GM12878 (cell line): ENCODE data around the gene GRHL1. TPM values are rescaled to one million over a fixed set of nuclear protein-coding genes. Genes with fewer than 3 reads are reported as not detected.

Source experiments
- ATAC-seq: fragments of 200-7000 bp; cut with Tn5 transposase; 3 replicates; pipeline ENCODE4 v1.9.1; 2020; ENCODE audit warnings: mild to moderate bottlenecking, moderate library complexity
- BruUV-seq: library from RNA; stranded (reverse); fragments of 400-500 nt; replicated peaks from 2 replicates; lab custom pipeline; 2021; lab: Mats Ljungman, UMichigan
- CTCF ChIA-PET: fragments of 300-600 bp; sonication (Branson Sonifier 250); formaldehyde crosslinking; extraction: SDS; loops from one replicate; lab custom pipeline; 2021; ENCODE audit warnings: inconsistent platforms; lab: Yijun Ruan, JAX
- POLR2A ChIA-PET: fragments of 350-600 bp; formaldehyde crosslinking; extraction: SDS; loops from one replicate; lab custom pipeline; 2021; ENCODE audit warnings: inconsistent platforms; lab: Charles Lee
- RAD21 ChIA-PET: fragments of 300-600 bp; sonication (Branson Sonifier 250); formaldehyde crosslinking; loops from one replicate; lab custom pipeline; 2023; ENCODE audit warnings: antibody characterized with exemption; ENCODE audit not compliant: unreplicated experiment; lab: Charles Lee
- SMC1A ChIA-PET: fragments of 300-600 bp; sonication (Branson Sonifier 250); formaldehyde crosslinking; loops from one replicate; lab custom pipeline; 2023; ENCODE audit not compliant: unreplicated experiment, uncharacterized antibody; lab: Charles Lee
- DNase-seq: peaks from one replicate; pipeline ENCODE4 v3.0.0-alpha.2; 2011; ENCODE audit warnings: low read depth, low spot score
- FAIRE-seq: peaks from 3 replicates; lab custom pipeline; 2011; peaks lifted over from hg19 to GRCh38; lab: Jason Lieb, UNC
- H2AFZ ChIP-seq: 2 replicates; pipeline ENCODE4 v1.6.0; 2011; ENCODE audit warnings: low read depth, low read length, control low read depth; ENCODE audit not compliant: control insufficient read depth
- H3K27ac ChIP-seq: 2 replicates; pipeline ENCODE4 v1.5.1; 2011; ENCODE audit warnings: control low read depth; ENCODE audit not compliant: control insufficient read depth, insufficient read depth
- H3K27me3 ChIP-seq, 2 experiments: replicated peaks in 1 of 2; 2 replicates each; pipeline versions ENCODE4 v1.6.0 to v1.6.1; 2011; ENCODE audit warnings: low read length in 1 of 2; ENCODE audit not compliant: control insufficient read depth in 2 of 2, insufficient read depth in 2 of 2
- H3K36me3 ChIP-seq, 2 experiments: 2 replicates each; pipeline ENCODE4 v1.5.1; 2011; ENCODE audit warnings: low read length in 1 of 2; ENCODE audit not compliant: control insufficient read depth in 2 of 2, insufficient read depth in 2 of 2
- H3K4me1 ChIP-seq: 2 replicates; pipeline ENCODE4 v1.6.1; 2011; ENCODE audit warnings: mild to moderate bottlenecking, low read length, moderate library complexity, mixed read lengths; ENCODE audit not compliant: control insufficient read depth, insufficient read depth
- H3K4me2 ChIP-seq: 2 replicates; pipeline ENCODE4 v1.6.0; 2011; ENCODE audit warnings: control low read depth; ENCODE audit not compliant: control insufficient read depth, insufficient read depth
- H3K4me3 ChIP-seq: fragments of 200-600 bp; sonication (generic); 2 replicates; pipeline ENCODE4 v1.5.1; 2016
- H3K79me2 ChIP-seq: 2 replicates; pipeline ENCODE4 v1.6.0; 2011; ENCODE audit warnings: low read length; ENCODE audit not compliant: control insufficient read depth, insufficient read depth
- H3K9ac ChIP-seq: 2 replicates; pipeline ENCODE4 v1.8.0; 2011; ENCODE audit warnings: low read length, control low read depth, mixed read lengths; ENCODE audit not compliant: control insufficient read depth, insufficient read depth
- H3K9me3 ChIP-seq: replicated peaks from 3 replicates; pipeline ENCODE4 v1.5.1; 2011; ENCODE audit warnings: mild to moderate bottlenecking, low read length; ENCODE audit not compliant: control insufficient read depth, insufficient read depth
- H4K20me1 ChIP-seq: 2 replicates; pipeline ENCODE4 v1.6.0; 2011; ENCODE audit not compliant: control insufficient read depth, insufficient read depth
- ATF7 ChIP-seq: fragments of 450-650 bp; IDR thresholded peaks from 2 replicates; pipeline ENCODE4 v1.6.1; 2016; ENCODE audit warnings: low read depth, mild to moderate bottlenecking
- BCL11A ChIP-seq: IDR thresholded peaks from 2 replicates; pipeline ENCODE4 v1.6.1; 2011; ENCODE audit warnings: low read depth, low read length
- CBFB ChIP-seq: IDR thresholded peaks from 2 replicates; pipeline ENCODE4 v1.6.1; 2016; ENCODE audit warnings: antibody characterized with exemption, low read depth
- CHD1 ChIP-seq: IDR thresholded peaks from 2 replicates; pipeline ENCODE4 v1.6.1; 2012; ENCODE audit warnings: low read depth, low read length, improper control_type of control experiment
- CHD4 ChIP-seq: fragments of 200-600 bp; sonication (generic); IDR thresholded peaks from 2 replicates; pipeline ENCODE4 v1.6.1; 2016; ENCODE audit warnings: mild to moderate bottlenecking
- CREM ChIP-seq: IDR thresholded peaks from 2 replicates; pipeline ENCODE4 v1.6.1; 2014; ENCODE audit warnings: antibody characterized with exemption, low read depth
- ETV6 ChIP-seq, 2 experiments: fragments of 450-650 bp in 1 of 2; IDR thresholded peaks in 1 of 2; conservative IDR thresholded peaks in 1 of 2; 2 replicates each; pipeline ENCODE4 v1.6.1; 2014; ENCODE audit warnings: antibody characterized with exemption in 1 of 2, borderline replicate concordance in 1 of 2, low read depth in 1 of 2, mild to moderate bottlenecking in 1 of 2, moderate library complexity in 1 of 2
- HCFC1 ChIP-seq: fragments of 150-350 bp; IDR thresholded peaks from 2 replicates; pipeline ENCODE4 v1.6.1; 2014; ENCODE audit warnings: low read length
- IKZF1 ChIP-seq: fragments of 450-650 bp; conservative IDR thresholded peaks from 2 replicates; pipeline ENCODE4 v1.6.1; 2017; ENCODE audit warnings: antibody characterized with exemption, mild to moderate bottlenecking
- IRF5 ChIP-seq: fragments of 450-650 bp; IDR thresholded peaks from 2 replicates; pipeline ENCODE4 v1.6.1; 2017; ENCODE audit warnings: borderline replicate concordance
- MEF2A ChIP-seq: IDR thresholded peaks from 2 replicates; pipeline ENCODE4 v1.6.1; 2011; ENCODE audit warnings: low read depth, mild to moderate bottlenecking, low read length, moderate library complexity; ENCODE audit not compliant: insufficient read depth
- NFYB ChIP-seq: IDR thresholded peaks from 2 replicates; pipeline ENCODE4 v1.6.1; 2011; ENCODE audit warnings: low read depth, mild to moderate bottlenecking, low read length, improper control_type of control experiment, moderate library complexity; ENCODE audit not compliant: insufficient read depth
- RB1 ChIP-seq: fragments of 450-650 bp; formaldehyde crosslinking; IDR thresholded peaks from 2 replicates; pipeline ENCODE4 v1.6.1; 2017; ENCODE audit warnings: mild to moderate bottlenecking, borderline replicate concordance
- REST ChIP-seq: IDR thresholded peaks from 2 replicates; pipeline ENCODE4 v1.6.1; 2012; ENCODE audit warnings: mild to moderate bottlenecking, low read depth, low read length
- SUPT20H ChIP-seq: IDR thresholded peaks from 2 replicates; pipeline ENCODE4 v1.6.1; 2011; ENCODE audit warnings: low read depth, mild to moderate bottlenecking, low read length, moderate library complexity, borderline replicate concordance; ENCODE audit not compliant: control insufficient read depth
- YY1 ChIP-seq: IDR thresholded peaks from 2 replicates; pipeline ENCODE4 v1.6.1; 2011; ENCODE audit warnings: low read depth, mild to moderate bottlenecking, low read length
- WGBS: methylation state at CpG from one replicate; pipeline ENCODE4 v1.1.6; 2016; ENCODE audit warnings: low lambda C conversion rate; ENCODE audit not compliant: insufficient replicate concordance, insufficient coverage; ENCODE audit errors: missing lambda C conversion rate; 5-methylcytosine and 5-hydroxymethylcytosine counted together
- in situ Hi-C: fragments of 300-500 bp; cut with MboI; formaldehyde crosslinking; loops from 9 replicates; pipeline ENCODE4 v1.14.3; 2018; ENCODE audit warnings: mixed read lengths
- intact Hi-C: fragments of 100-400 bp; cut with micrococcal nuclease; formaldehyde crosslinking; loops from one replicate; pipeline ENCODE4 v1.14.2; 2022; ENCODE audit not compliant: unreplicated experiment
- polyA plus RNA-seq, 11 experiments: library from polyadenylated mRNA; depleted of rRNA in 4 of 11; unstranded in 6 of 11; stranded (reverse) in 5 of 11; fragments of >200 nt; fragmentation: Nextera tagmentation in 4 of 11; fragmentation: Illumina TruSeq in 1 of 11; extraction: Ambion mirVana in 4 of 11; extraction: Trizol in 1 of 11; gene quantifications; 1 replicate in 1 of 11; 2 replicates in 10 of 11; pipeline versions ENCODE4 v1.2.1 to v1.2.3, GENCODE V29; 2011 to 2016; ENCODE audit warnings: inconsistent platforms in 2 of 11, missing spikeins in 2 of 11, low read depth in 1 of 11
- total RNA-seq, 4 experiments: library from RNA; depleted of rRNA in 3 of 4; stranded (reverse); fragments of >200 nt in 3 of 4; fragmentation: Illumina TruSeq in 1 of 4; extraction: Trizol in 1 of 4; gene quantifications; 2 replicates each; pipeline versions ENCODE4 v1.2.1 to v1.2.3, GENCODE V29; 2013 to 2021

GRHL1 gene
- total and polyA plus RNA-seq, 10 of the 15 experiments (the other 5 are each of a cell fraction or from before 2014, with no cell fraction given), result 0.09 to 0.81 (median 0.28) TPM; not detected in 1

GRCh38 chr2:9966491-9967022, 15.1 kb downstream of the GRHL1 start:
- ATAC-seq, result no peak
- in situ Hi-C loops, result no loop called here
- Histone ChIP-seq H3K9ac (no peak overlapping the region), H4K20me1 (no peaks in the 10 kb centered on the region), H3K4me2 (no peak overlapping the region), H3K27ac (no peak overlapping the region), H3K4me1 (peaks cover 19% of the 10 kb centered on the region), H3K36me3 (no peaks in the 10 kb centered on the region), H3K9me3 (no peaks in the 10 kb centered on the region), H3K79me2 (no peaks in the 10 kb centered on the region), H2AFZ (no peak overlapping the region), H3K4me3 (no peak overlapping the region), H3K27me3 (no peaks in the 10 kb centered on the region)
- no peak for TF ChIP-seq IKZF1
- TF ChIP-seq RB1, result no peak
- TF ChIP-seq CHD4, result no peak
- TF ChIP-seq BCL11A, result no peak
- no peak for TF ChIP-seq CREM
- TF ChIP-seq ATF7, result no peak
- TF ChIP-seq HCFC1, result no peak
- TF ChIP-seq IRF5, result no peak
- TF ChIP-seq REST, result no peak
- TF ChIP-seq CHD1, result no peak
- TF ChIP-seq MEF2A, result no peak
- no peak for TF ChIP-seq NFYB
- no peak for TF ChIP-seq ETV6 (conservative IDR thresholded peaks at IDR 0.05 in 1 of 2, IDR thresholded peaks at IDR 0.05 in 1 of 2; ENCODE audit: borderline replicate concordance in 1 of 2, low read depth in 1 of 2)
- TF ChIP-seq YY1, result no peak
- no peak for TF ChIP-seq SUPT20H
- no peak for TF ChIP-seq CBFB
- RAD21 ChIA-PET, result no interaction called here
- intact Hi-C loops, result no loop called here
- FAIRE-seq, result no peak
- BruUV-seq, result no TSS peak
- CTCF ChIA-PET, result interaction anchor here (0.6 to 1.9 kb wide), 4 partner anchors 18 to 153 kb away, joined by 3 to 4 read pairs (median 4); no protein-coding TSS in a partner anchor
- WGBS, result 69% methylated on average over 3 of the region's 3 CpGs
- DNase-seq, result no peak
- POLR2A ChIA-PET, result interaction anchor here (1.4 kb wide), 1 partner anchor 17 kb away, joined by 3 read pairs; no protein-coding TSS in a partner anchor
- SMC1A ChIA-PET, result interaction anchor here (1.8 kb wide), 1 partner anchor 10 kb away, joined by 5 read pairs; no protein-coding TSS in a partner anchor
